Stimulated activated CD4-positive, alpha-beta T cell treated with anti-CD3 and anti-CD28 coated beads, TNF-alpha, amount 100 ng/mL, for 48 hours (primary cell): ENCODE measurements around the gene B4GALNT4.
"Not testable (repeated sequence)": the region's sequence is repeated elsewhere in the genome, so short reads cannot be mapped to it uniquely, and the experiment has no call there.

ENCODE experiments used
- DNase-seq, 3 donors: peaks; one replicate each; pipeline ENCODE4 v3.0.0-alpha.2; 2020; ENCODE audit warnings: low read depth in 3 of 3

The B4GALNT4 gene

GRCh38 chr11:335779-336658 is 33.3 kb upstream of the B4GALNT4 start:
- no peak for DNase-seq

- DNase-seq: no peak
Measured at GRCh38 chr11:336659-337198, 32.6 kb upstream of the B4GALNT4 start.

- DNase-seq: no peak
Measured at GRCh38 chr11:337711-338110, 31.6 kb upstream of the B4GALNT4 start.

GRCh38 chr11:339963-340362 is 29.3 kb upstream of the B4GALNT4 start:
- DNase-seq: no peak

- no peak for DNase-seq
Measured at GRCh38 chr11:340539-341512, 28.5 kb upstream of the B4GALNT4 start.

- no peak for DNase-seq
Measured at GRCh38 chr11:342328-342727, 27.0 kb upstream of the B4GALNT4 start.

GRCh38 chr11:344836-345578 is 24.3 kb upstream of the B4GALNT4 start:
- no peak for DNase-seq

GRCh38 chr11:346529-346928 is 22.8 kb upstream of the B4GALNT4 start:
- no peak for DNase-seq

GRCh38 chr11:349270-349954 is 19.9 kb upstream of the B4GALNT4 start:
- DNase-seq: not testable (repeated sequence)

GRCh38 chr11:350033-350722 is 19.1 kb upstream of the B4GALNT4 start:
- not testable (repeated sequence) for DNase-seq

- no peak for DNase-seq
Measured at GRCh38 chr11:350723-351255, 18.5 kb upstream of the B4GALNT4 start.

GRCh38 chr11:351411-351810 is 17.9 kb upstream of the B4GALNT4 start:
- no peak for DNase-seq

GRCh38 chr11:352456-353031 is 16.8 kb upstream of the B4GALNT4 start:
- no peak for DNase-seq

- DNase-seq: no peak
Measured at GRCh38 chr11:353179-353873, 16.0 kb upstream of the B4GALNT4 start.

GRCh38 chr11:355581-356458 is 13.5 kb upstream of the B4GALNT4 start:
- peak; percentile 75 to 85 (median 85) for DNase-seq

- DNase-seq: no peak
Measured at GRCh38 chr11:356610-357009, 12.7 kb upstream of the B4GALNT4 start.

- DNase-seq: no peak
Measured at GRCh38 chr11:357582-357981, 11.7 kb upstream of the B4GALNT4 start.
